Spleen (tissue), 11 donors: ENCODE results near the gene OXCT1. TPM values are rescaled to one million over a fixed set of nuclear protein-coding genes. Genes with fewer than 3 reads are reported as not detected.

ENCODE experiments used
- DNase-seq: peaks from one replicate; pipeline ENCODE4 v3.0.0-alpha.2; 2020
- H3K27ac ChIP-seq, 8 donors: fragments of 200-600 bp; sonication (generic) in 7 of 8; 1 replicate in 4 of 8; 2 replicates in 4 of 8; pipeline versions ENCODE4 v1.5.0 to v1.8.0; 2016 to 2021; ENCODE audit warnings: inconsistent platforms in 4 of 8, mild to moderate bottlenecking in 4 of 8, moderate library complexity in 1 of 8
- H3K27me3 ChIP-seq, 7 donors: fragments of 200-600 bp; sonication (generic) in 6 of 7; replicated peaks in 1 of 7; 1 replicate in 4 of 7; 2 replicates in 3 of 7; pipeline versions ENCODE4 v1.5.0 to v1.8.0; 2016 to 2021; ENCODE audit warnings: inconsistent platforms in 3 of 7, mild to moderate bottlenecking in 1 of 7
- H3K36me3 ChIP-seq, 6 donors: fragments of 200-600 bp; sonication (generic) in 5 of 6; 1 replicate in 4 of 6; 2 replicates in 2 of 6; pipeline versions ENCODE4 v1.5.0 to v1.8.0; 2016 to 2021; ENCODE audit warnings: inconsistent platforms in 2 of 6
- H3K4me1 ChIP-seq, 6 donors: fragments of 200-600 bp; sonication (generic) in 5 of 6; 1 replicate in 3 of 6; 2 replicates in 3 of 6; pipeline versions ENCODE4 v1.5.0 to v1.8.0; 2016 to 2021; ENCODE audit warnings: inconsistent platforms in 3 of 6
- H3K4me3 ChIP-seq, 8 donors: fragments of 200-600 bp; sonication (generic) in 7 of 8; 1 replicate in 4 of 8; 2 replicates in 4 of 8; pipeline versions ENCODE4 v1.5.0 to v1.8.0; 2016 to 2021; ENCODE audit warnings: inconsistent platforms in 4 of 8, mild to moderate bottlenecking in 4 of 8, moderate library complexity in 2 of 8
- H3K9me3 ChIP-seq, 8 donors: fragments of 200-600 bp; sonication (generic) in 7 of 8; 1 replicate in 4 of 8; 2 replicates in 4 of 8; pipeline versions ENCODE4 v1.5.0 to v1.8.0; 2016 to 2021; ENCODE audit warnings: inconsistent platforms in 4 of 8
- POLR2A ChIP-seq, 3 donors: fragments of 450-650 bp; IDR thresholded peaks; one replicate each; pipeline ENCODE4 v1.5.1; 2017; ENCODE audit warnings: antibody characterized with exemption in 3 of 3, mild to moderate bottlenecking in 1 of 3
- POLR2AphosphoS5 ChIP-seq, 3 donors: sonication (generic); formaldehyde crosslinking; IDR thresholded peaks; one replicate each; pipeline ENCODE4 v1.5.1; 2017; ENCODE audit warnings: antibody characterized with exemption in 3 of 3
- WGBS, 5 donors: extraction: QIAGEN DNeasy Blood & Tissue Kit in 3 of 5; methylation state at CpG; one replicate each; pipeline versions ENCODE4 v1.1.5 to v1.1.7; 2013 to 2018; 5-methylcytosine and 5-hydroxymethylcytosine counted together
- intact Hi-C: fragments of 100-400 bp; cut with DNase I; formaldehyde crosslinking; loops from one replicate; pipeline ENCODE4 v1.15.0; 2023; ENCODE audit warnings: low total_unique reads
- polyA plus RNA-seq, 3 donors: library from polyadenylated mRNA; stranded (reverse); fragments of 200-250 nt; gene quantifications; one replicate each; pipeline ENCODE4 v1.2.1, GENCODE V29; 2013
- total RNA-seq, 7 donors: library from RNA; depleted of rRNA in 3 of 7; stranded (reverse); fragments of >200 nt in 3 of 7; fragmentation: NEBNext Ultra II Directional in 4 of 7; extraction: Animal tissue kit (Norgen Biotek cat#: 25700) in 4 of 7; gene quantifications; one replicate each; pipeline versions ENCODE4 v1.1.0 to v1.2.1, GENCODE V29; 2016 to 2021
- TF ChIP-seq, protein P1 (sequence below), 11 experiments: fragments of 200-600 bp in 7 of 11; fragments of 450-650 bp in 4 of 11; sonication (generic) in 4 of 11; IDR thresholded peaks in 8 of 11; conservative IDR thresholded peaks in 3 of 11; 1 replicate in 7 of 11; 2 replicates in 4 of 11; pipeline versions ENCODE4 v1.4.0 to v1.8.0; 2016 to 2021; ENCODE audit warnings: antibody characterized with exemption in 11 of 11, inconsistent platforms in 4 of 11, mild to moderate bottlenecking in 1 of 11
- donor health status: healthy with polysubstance abuse.
- donor health status: DM: no; HTN: no; CAD: no; lungs with moderate emphysema.
- donor health status: DM: no; HTN: no; CAD: no.
- donor health status: Bipolar disorder and iron deficiency.
- donor health status: healthy.
- donor health status: DM: no; HTN: no; CAD: no.
- donor health status: DM: yes; HTN: yes; CAD: no.

Gene OXCT1
- total and polyA plus RNA-seq, 10 donors, result 7.0 to 16.7 (median 13.5) TPM

DNA sequence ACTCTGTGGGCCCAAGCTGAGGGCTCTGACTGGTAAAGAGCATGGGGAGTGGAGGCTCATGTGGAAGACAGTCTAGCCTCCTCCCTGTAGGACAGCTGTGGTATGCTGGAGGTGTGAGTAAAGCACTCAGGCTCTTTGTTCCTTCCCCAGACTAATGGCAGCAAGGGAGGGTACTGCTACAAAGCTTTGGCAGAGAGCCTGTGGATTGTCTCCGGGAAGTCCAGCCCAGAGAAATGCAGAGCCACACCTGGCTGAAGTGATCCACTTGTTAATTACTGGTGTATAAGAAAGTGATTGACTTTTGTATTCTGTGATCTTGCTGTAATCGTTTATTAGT is 161.7 kb downstream of the OXCT1 start:
- DNase-seq, result no peak
- Histone ChIP-seq H3K36me3 (no peaks in the 10 kb centered on the region), H3K4me3 (no peak overlapping the region), H3K27me3 (no peaks in the 10 kb centered on the region), H3K4me1 (no peaks in the 10 kb centered on the region), H3K27ac (no peak overlapping the region), H3K9me3 (peaks cover 0 to 54% (median 43%) of the 10 kb centered on the region in 8 donors)
- 83 to 90% (median 86%) methylated on average over 2 of the region's 2 CpGs for WGBS, 5 donors
- TF ChIP-seq POLR2AphosphoS5 (IDR thresholded peaks at IDR 0.05) (no peak), POLR2A (IDR thresholded peaks at IDR 0.05) (no peak)
- TF ChIP-seq, protein P1, sequence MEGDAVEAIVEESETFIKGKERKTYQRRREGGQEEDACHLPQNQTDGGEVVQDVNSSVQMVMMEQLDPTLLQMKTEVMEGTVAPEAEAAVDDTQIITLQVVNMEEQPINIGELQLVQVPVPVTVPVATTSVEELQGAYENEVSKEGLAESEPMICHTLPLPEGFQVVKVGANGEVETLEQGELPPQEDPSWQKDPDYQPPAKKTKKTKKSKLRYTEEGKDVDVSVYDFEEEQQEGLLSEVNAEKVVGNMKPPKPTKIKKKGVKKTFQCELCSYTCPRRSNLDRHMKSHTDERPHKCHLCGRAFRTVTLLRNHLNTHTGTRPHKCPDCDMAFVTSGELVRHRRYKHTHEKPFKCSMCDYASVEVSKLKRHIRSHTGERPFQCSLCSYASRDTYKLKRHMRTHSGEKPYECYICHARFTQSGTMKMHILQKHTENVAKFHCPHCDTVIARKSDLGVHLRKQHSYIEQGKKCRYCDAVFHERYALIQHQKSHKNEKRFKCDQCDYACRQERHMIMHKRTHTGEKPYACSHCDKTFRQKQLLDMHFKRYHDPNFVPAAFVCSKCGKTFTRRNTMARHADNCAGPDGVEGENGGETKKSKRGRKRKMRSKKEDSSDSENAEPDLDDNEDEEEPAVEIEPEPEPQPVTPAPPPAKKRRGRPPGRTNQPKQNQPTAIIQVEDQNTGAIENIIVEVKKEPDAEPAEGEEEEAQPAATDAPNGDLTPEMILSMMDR (IDR thresholded peaks at IDR 0.05 in 8 of 11, conservative IDR thresholded peaks at IDR 0.05 in 3 of 11), result no peak
- intact Hi-C loops, result no loop called here

DNA sequence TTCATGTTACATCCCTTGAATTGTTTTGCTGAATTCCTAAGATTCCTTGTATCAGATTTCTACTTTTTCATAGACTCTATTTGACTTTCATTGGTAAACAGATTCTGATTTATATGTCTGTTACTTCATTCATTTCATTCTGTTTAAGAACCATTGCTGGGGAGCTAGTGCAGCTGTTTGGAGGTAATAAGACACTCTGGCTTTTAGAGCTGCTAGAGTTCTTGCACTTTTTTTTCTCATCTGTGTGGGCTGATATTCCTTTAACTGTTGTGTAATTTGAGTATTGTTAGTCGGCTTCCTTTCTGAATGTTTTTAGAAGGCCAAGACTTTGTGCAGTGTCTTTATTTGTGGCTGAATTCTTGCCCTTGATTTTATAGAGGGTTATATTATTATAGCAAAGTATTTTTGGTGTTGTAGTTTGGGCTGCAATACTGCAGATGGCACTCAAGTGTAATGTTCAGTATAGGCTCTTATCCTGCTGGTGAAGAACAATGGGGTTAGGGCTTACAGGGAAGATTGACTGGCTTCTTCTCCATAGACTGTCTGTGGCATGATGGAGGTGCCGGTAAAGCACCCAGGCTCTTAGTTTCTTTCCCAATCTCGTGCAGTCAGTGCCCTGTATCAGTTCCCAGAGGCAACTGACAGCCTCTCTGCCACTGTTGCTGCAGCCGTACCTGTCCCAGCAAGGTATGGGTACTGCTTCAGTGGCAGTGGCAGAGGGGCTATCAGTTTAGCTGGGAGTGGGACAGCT is 162.2 kb downstream of the OXCT1 start:
- 53 to 67% (median 61%) methylated on average over 4 of the region's 4 CpGs for WGBS, 5 donors
- TF ChIP-seq, protein P1 (IDR thresholded peaks at IDR 0.05 in 8 of 11, conservative IDR thresholded peaks at IDR 0.05 in 3 of 11), result no peak

DNA sequence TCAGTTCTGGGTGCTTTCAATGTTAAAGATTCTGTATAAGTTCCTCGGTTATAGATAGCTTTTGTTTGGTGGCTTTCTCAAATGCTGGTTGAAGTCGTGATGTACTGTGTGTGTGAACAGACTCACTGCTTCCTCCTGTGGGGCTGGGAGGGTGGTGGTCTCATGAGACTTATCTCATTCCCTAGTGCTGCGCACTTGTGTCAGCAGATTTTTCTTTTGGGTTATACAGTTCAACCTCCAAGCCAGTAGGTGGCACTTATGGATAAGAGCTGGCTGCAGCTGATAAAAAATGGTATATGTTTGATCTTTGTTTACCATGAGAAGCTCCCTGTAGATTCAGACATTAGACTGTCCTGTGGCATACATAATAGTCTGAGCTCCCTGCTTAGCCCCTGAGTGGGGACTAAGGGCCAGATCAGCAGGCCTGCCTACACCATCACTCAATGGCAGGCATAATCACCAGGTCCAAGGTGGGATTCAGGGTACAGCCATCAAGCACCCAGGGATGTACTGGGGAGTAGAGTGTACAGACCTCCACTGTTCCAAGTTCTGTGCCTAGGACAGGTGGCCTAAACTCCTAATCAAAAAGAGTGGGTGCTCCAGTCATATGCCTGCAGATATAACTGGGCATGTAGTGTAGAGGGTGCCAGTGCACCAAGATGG is 174.2 kb downstream of the OXCT1 start:
- intact Hi-C loops, result no loop called here
- WGBS, 5 donors, result 75 to 86% (median 84%) methylated on average over 3 of the region's 3 CpGs
- H3K4me3 ChIP-seq, result no peak overlapping the region
- no peak for DNase-seq
- TF ChIP-seq POLR2AphosphoS5 (IDR thresholded peaks at IDR 0.05) (no peak), POLR2A (IDR thresholded peaks at IDR 0.05) (no peak)
- TF ChIP-seq, protein P1 (IDR thresholded peaks at IDR 0.05 in 8 of 11, conservative IDR thresholded peaks at IDR 0.05 in 3 of 11), result peak in 2 of 11 experiments; percentile 7 to 20
- H3K36me3 ChIP-seq, result no peaks in the 10 kb centered on the region
- H3K27me3 ChIP-seq, result peaks cover 0 to 8% (median 0%) of the 10 kb centered on the region in 7 donors
- no peaks in the 10 kb centered on the region for H3K4me1 ChIP-seq
- no peak overlapping the region for H3K27ac ChIP-seq
- no peaks in the 10 kb centered on the region for H3K9me3 ChIP-seq

More for the DNA sequence above, 162.2 kb downstream of the OXCT1 start:
- Histone ChIP-seq H3K36me3 (no peaks in the 10 kb centered on the region), H3K27ac (no peak overlapping the region), H3K4me1 (no peaks in the 10 kb centered on the region), H3K9me3 (peaks cover 0 to 49% (median 38%) of the 10 kb centered on the region in 8 donors), H3K27me3 (no peaks in the 10 kb centered on the region), H3K4me3 (no peak overlapping the region)
- DNase-seq, result no peak
- intact Hi-C loops, result no loop called here

DNA sequence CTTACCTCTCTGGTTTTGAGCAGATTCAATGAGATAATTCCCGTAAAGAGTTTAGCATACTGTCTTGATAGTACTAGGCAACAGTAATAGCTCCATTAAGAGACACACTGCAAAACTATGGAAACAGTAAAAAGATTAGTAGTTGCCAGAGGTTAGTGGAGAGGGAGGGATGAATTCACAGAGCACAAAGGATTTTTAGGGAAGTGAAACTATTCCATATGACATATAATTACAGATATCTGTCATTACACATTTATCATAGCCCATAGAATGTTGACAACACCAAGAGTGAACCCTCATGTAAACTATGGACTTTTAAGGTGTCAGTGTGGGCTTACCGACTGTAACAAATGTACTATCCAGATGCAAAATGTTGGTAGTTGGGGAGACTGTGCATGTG is 183.5 kb downstream of the OXCT1 start:
- WGBS, 5 donors, result 82 to 91% (median 90%) methylated on average over 2 of the region's 2 CpGs
- no peaks in the 10 kb centered on the region for H3K27me3 ChIP-seq
- DNase-seq, result no peak
- no peaks in the 10 kb centered on the region for H3K4me1 ChIP-seq
- H3K4me3 ChIP-seq, result no peak overlapping the region
- H3K27ac ChIP-seq, result no peak overlapping the region
- no peak for TF ChIP-seq POLR2AphosphoS5 (IDR thresholded peaks at IDR 0.05)
- TF ChIP-seq, protein P1 (IDR thresholded peaks at IDR 0.05 in 8 of 11, conservative IDR thresholded peaks at IDR 0.05 in 3 of 11), result no peak
- TF ChIP-seq POLR2A (IDR thresholded peaks at IDR 0.05), result no peak
- no peaks in the 10 kb centered on the region for H3K9me3 ChIP-seq
- intact Hi-C loops, result no loop called here
- H3K36me3 ChIP-seq, result no peaks in the 10 kb centered on the region
